ENCODE results near the gene EPYC.

The EPYC gene

GRCh38 chr12:91017043-91017442, 12.3 kb upstream of the EPYC start:
- no peak for TF ChIP-seq CTCF (IDR thresholded peaks at IDR 0.05; ENCODE audit: insufficient read depth, low read depth, low read length, missing control alignments)

GRCh38 chr12:91009319-91009950, 4.7 kb upstream of the EPYC start:
- no peak for TF ChIP-seq CTCF (IDR thresholded peaks at IDR 0.05; ENCODE audit: insufficient read depth, low read depth, low read length, missing control alignments)
- DNase-seq (ENCODE audit: low read depth) = peak; percentile 69
- H3K4me3 ChIP-seq (ENCODE audit: low read depth, low read length) = no peak overlapping the region

More at GRCh38 chr12:91017043-91017442, 12.3 kb upstream of the EPYC start:
- no peak overlapping the region for H3K4me3 ChIP-seq (ENCODE audit: low read depth, low read length)
- DNase-seq (ENCODE audit: low read depth) = no peak

- TF ChIP-seq CTCF (IDR thresholded peaks at IDR 0.05; ENCODE audit: insufficient read depth, low read depth, low read length, missing control alignments) = no peak
- DNase-seq (ENCODE audit: low read depth) = peak; percentile 63
- no peak overlapping the region for H3K4me3 ChIP-seq (ENCODE audit: low read depth, low read length)
Observed at GRCh38 chr12:91007531-91008290, 2.9 kb upstream of the EPYC start.

GRCh38 chr12:91003737-91004136, 1.0 kb downstream of the EPYC start:
- TF ChIP-seq CTCF (IDR thresholded peaks at IDR 0.05; ENCODE audit: insufficient read depth, low read depth, low read length, missing control alignments) = no peak
- no peak overlapping the region for H3K4me3 ChIP-seq (ENCODE audit: low read depth, low read length)
- DNase-seq (ENCODE audit: low read depth) = no peak

GRCh38 chr12:91001306-91001705, 3.5 kb downstream of the EPYC start:
- H3K4me3 ChIP-seq (ENCODE audit: low read depth, low read length) = no peak overlapping the region
- TF ChIP-seq CTCF (IDR thresholded peaks at IDR 0.05; ENCODE audit: insufficient read depth, low read depth, low read length, missing control alignments) = no peak
- DNase-seq (ENCODE audit: low read depth) = no peak

GRCh38 chr12:90999966-91000365, 4.8 kb downstream of the EPYC start:
- TF ChIP-seq CTCF (IDR thresholded peaks at IDR 0.05; ENCODE audit: insufficient read depth, low read depth, low read length, missing control alignments) = no peak
- no peak overlapping the region for H3K4me3 ChIP-seq (ENCODE audit: low read depth, low read length)
- no peak for DNase-seq (ENCODE audit: low read depth)

Measured in GM12865 (cell line).